ENCODE measurements around the gene CACFD1. TPM values are rescaled to one million over a fixed set of nuclear protein-coding genes. Genes with fewer than 3 reads are reported as not detected.

Gene CACFD1
- total and polyA plus RNA-seq, 2 donors (not counting 1 experiment from before 2014, with no cell fraction given) = 27.4 to 31.1 TPM

DNA sequence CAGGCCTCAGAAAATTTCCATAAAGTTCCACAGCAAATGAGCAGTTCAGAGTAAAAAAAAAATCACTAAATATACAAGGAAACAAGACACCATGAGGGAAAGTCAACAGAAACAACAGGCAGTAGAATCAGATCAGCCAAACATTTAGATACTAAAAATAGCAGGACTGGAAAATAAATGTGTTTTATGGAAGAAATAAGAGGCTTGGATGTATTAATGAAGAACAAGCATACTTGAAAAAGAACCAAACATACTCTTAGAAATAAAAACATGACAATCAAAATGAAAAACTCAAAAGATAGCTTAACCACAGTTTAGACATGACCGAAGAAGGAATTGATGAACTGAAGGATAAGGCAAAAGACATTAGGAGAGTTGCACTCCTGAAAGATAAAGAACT is 42.3 kb downstream of the CACFD1 start:
- WGBS (ENCODE audit: insufficient coverage) = 90% methylated on average over 1 of the region's 1 CpG
- H3K27ac Mint-ChIP-seq = no peak overlapping the region
- no peak for ATAC-seq (ENCODE audit: low read depth)

GRCh38 chr9:133505186-133505830 is 45.5 kb downstream of the CACFD1 start:
- peaks cover 11% of the 10 kb centered on the region for H3K9me3 Mint-ChIP-seq (ENCODE audit: insufficient read depth)
- no peak overlapping the region for H3K4me3 Mint-ChIP-seq
- TF ChIP-seq, protein P1, sequence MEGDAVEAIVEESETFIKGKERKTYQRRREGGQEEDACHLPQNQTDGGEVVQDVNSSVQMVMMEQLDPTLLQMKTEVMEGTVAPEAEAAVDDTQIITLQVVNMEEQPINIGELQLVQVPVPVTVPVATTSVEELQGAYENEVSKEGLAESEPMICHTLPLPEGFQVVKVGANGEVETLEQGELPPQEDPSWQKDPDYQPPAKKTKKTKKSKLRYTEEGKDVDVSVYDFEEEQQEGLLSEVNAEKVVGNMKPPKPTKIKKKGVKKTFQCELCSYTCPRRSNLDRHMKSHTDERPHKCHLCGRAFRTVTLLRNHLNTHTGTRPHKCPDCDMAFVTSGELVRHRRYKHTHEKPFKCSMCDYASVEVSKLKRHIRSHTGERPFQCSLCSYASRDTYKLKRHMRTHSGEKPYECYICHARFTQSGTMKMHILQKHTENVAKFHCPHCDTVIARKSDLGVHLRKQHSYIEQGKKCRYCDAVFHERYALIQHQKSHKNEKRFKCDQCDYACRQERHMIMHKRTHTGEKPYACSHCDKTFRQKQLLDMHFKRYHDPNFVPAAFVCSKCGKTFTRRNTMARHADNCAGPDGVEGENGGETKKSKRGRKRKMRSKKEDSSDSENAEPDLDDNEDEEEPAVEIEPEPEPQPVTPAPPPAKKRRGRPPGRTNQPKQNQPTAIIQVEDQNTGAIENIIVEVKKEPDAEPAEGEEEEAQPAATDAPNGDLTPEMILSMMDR (IDR thresholded peaks at IDR 0.05) = no peak
- no peak for TF ChIP-seq EZH2 (IDR thresholded peaks at IDR 0.05; ENCODE audit: borderline replicate concordance, insufficient read depth, low read depth, low read length, poor library complexity, severe bottlenecking)
- no peaks in the 10 kb centered on the region for H3K4me1 Mint-ChIP-seq
- Histone ChIP-seq H4K20me1 (ENCODE audit: control insufficient read depth, insufficient read depth, low read length, poor library complexity, severe bottlenecking) (no peaks in the 10 kb centered on the region), H3K79me2 (ENCODE audit: control insufficient read depth, insufficient read depth, low read length) (no peaks in the 10 kb centered on the region), H3K27me3 (replicated peaks in 1 of 4; ENCODE audit: control extremely low read depth in 1 of 4, control insufficient read depth in 3 of 4, insufficient read depth in 4 of 4, low read length in 3 of 4) (peaks cover 0 to 18% (median 1%) of the 10 kb centered on the region in 4 experiments), H3K9me3 (ENCODE audit: control extremely low read depth in 1 of 3, control insufficient read depth in 2 of 3, insufficient read depth in 1 of 3, low read length in 2 of 3) (peaks cover 5 to 15% (median 10%) of the 10 kb centered on the region in 3 donors), H3K4me1 (ENCODE audit: control insufficient read depth in 2 of 2, insufficient read depth in 2 of 2, low read length in 2 of 2) (peaks cover 0 to 4% of the 10 kb centered on the region in 2 donors), H2AFZ (ENCODE audit: insufficient read depth, low read depth, low read length, poor library complexity, severe bottlenecking) (no peak overlapping the region), H3K36me3 (replicated peaks in 1 of 2; ENCODE audit: control extremely low read depth in 1 of 2, control insufficient read depth in 1 of 2, extremely low read depth in 1 of 2, insufficient read depth in 2 of 2, low read length in 1 of 2) (no peaks in the 10 kb centered on the region), H3K9ac (ENCODE audit: low read length) (no peak overlapping the region), H3K4me2 (replicated peaks; ENCODE audit: low read depth, low read length, poor library complexity, severe bottlenecking) (no peak overlapping the region), H3K4me3 (ENCODE audit: control extremely low read depth in 1 of 5, extremely low read depth in 1 of 5, insufficient read depth in 1 of 5, low read depth in 2 of 5, low read length in 4 of 5) (no peak overlapping the region), H3K27ac (ENCODE audit: low read length in 2 of 2) (no peak overlapping the region)
- ATAC-seq (ENCODE audit: low read depth) = no peak
- DNase-seq = no peak
- POLR2A ChIA-PET = no interaction called here
- H3K27me3 Mint-ChIP-seq = peaks cover 24% of the 10 kb centered on the region
- CTCF ChIA-PET = no interaction called here
- WGBS (ENCODE audit: insufficient coverage) = 92% methylated on average over 12 of the region's 13 CpGs
- intact Hi-C loops (cut with micrococcal nuclease) = no loop called here
- H3K27ac Mint-ChIP-seq = no peak overlapping the region

More for the DNA sequence above, 42.3 kb downstream of the CACFD1 start:
- ChIA-PET POLR2A (no interaction called here), CTCF (no interaction called here)
- H3K36me3 ChIP-seq (replicated peaks in 1 of 2; ENCODE audit: control extremely low read depth in 1 of 2, control insufficient read depth in 1 of 2, extremely low read depth in 1 of 2, insufficient read depth in 2 of 2, low read length in 1 of 2) = no peaks in the 10 kb centered on the region
- H3K27me3 Mint-ChIP-seq = peaks cover 25% of the 10 kb centered on the region
- H4K20me1 ChIP-seq (ENCODE audit: control insufficient read depth, insufficient read depth, low read length, poor library complexity, severe bottlenecking) = no peaks in the 10 kb centered on the region
- no peaks in the 10 kb centered on the region for H3K79me2 ChIP-seq (ENCODE audit: control insufficient read depth, insufficient read depth, low read length)
- H3K4me3 ChIP-seq (ENCODE audit: control extremely low read depth in 1 of 5, extremely low read depth in 1 of 5, insufficient read depth in 1 of 5, low read depth in 2 of 5, low read length in 4 of 5) = no peak overlapping the region
- intact Hi-C loops (cut with micrococcal nuclease) = no loop called here
- no peak for DNase-seq
- H3K9ac ChIP-seq (ENCODE audit: low read length) = no peak overlapping the region
- H3K27ac ChIP-seq (ENCODE audit: low read length in 2 of 2) = no peak overlapping the region
- no peak for TF ChIP-seq EZH2 (IDR thresholded peaks at IDR 0.05; ENCODE audit: borderline replicate concordance, insufficient read depth, low read depth, low read length, poor library complexity, severe bottlenecking)
- TF ChIP-seq, protein P1 (IDR thresholded peaks at IDR 0.05) = no peak
- H3K27me3 ChIP-seq (replicated peaks in 1 of 4; ENCODE audit: control extremely low read depth in 1 of 4, control insufficient read depth in 3 of 4, insufficient read depth in 4 of 4, low read length in 3 of 4) = peaks cover 0 to 12% (median 0%) of the 10 kb centered on the region in 4 experiments
- no peak overlapping the region for H3K4me3 Mint-ChIP-seq
- H3K4me2 ChIP-seq (replicated peaks; ENCODE audit: low read depth, low read length, poor library complexity, severe bottlenecking) = no peak overlapping the region
- H2AFZ ChIP-seq (ENCODE audit: insufficient read depth, low read depth, low read length, poor library complexity, severe bottlenecking) = no peak overlapping the region
- no peaks in the 10 kb centered on the region for H3K4me1 ChIP-seq (ENCODE audit: control insufficient read depth in 2 of 2, insufficient read depth in 2 of 2, low read length in 2 of 2)
- H3K9me3 ChIP-seq (ENCODE audit: control extremely low read depth in 1 of 3, control insufficient read depth in 2 of 3, insufficient read depth in 1 of 3, low read length in 2 of 3) = peaks cover 5 to 15% (median 10%) of the 10 kb centered on the region in 3 donors
- H3K9me3 Mint-ChIP-seq (ENCODE audit: insufficient read depth) = peaks cover 11% of the 10 kb centered on the region
- no peaks in the 10 kb centered on the region for H3K4me1 Mint-ChIP-seq
